Thyroid gland (tissue), 4 donors: ENCODE results near the gene ANKRD31.

ENCODE experiments used
- CTCF ChIP-seq, 6 experiments: fragments of 200-600 bp in 3 of 6; fragments of 450-650 bp in 3 of 6; sonication (generic) in 3 of 6; IDR thresholded peaks; one replicate each; pipeline ENCODE4 v1.5.1; 2016 to 2019; ENCODE audit warnings: antibody characterized with exemption in 6 of 6, mild to moderate bottlenecking in 2 of 6, inconsistent platforms in 1 of 6, moderate library complexity in 1 of 6
- POLR2A ChIP-seq, 2 donors: fragments of 450-650 bp; IDR thresholded peaks; one replicate each; pipeline ENCODE4 v1.6.1; 2017; ENCODE audit warnings: antibody characterized with exemption in 2 of 2, mild to moderate bottlenecking in 2 of 2, moderate library complexity in 1 of 2

- TF ChIP-seq POLR2A (IDR thresholded peaks at IDR 0.05) (peak in 1 of 2 donors; percentile 52), CTCF (IDR thresholded peaks at IDR 0.05) (peak in 1 of 6 experiments; percentile 7)
These were observed 183.2 kb downstream of the ANKRD31 start for GRCh38 chr5:75053304-75054133.
